ENCODE measurements around the gene FAM47C. TPM values are rescaled to one million over a fixed set of nuclear protein-coding genes. Genes with fewer than 3 reads are reported as not detected.
A peak's percentile ranks its signal among the peaks of the same experiment; 100 is the strongest.
"Not testable (repeated sequence)": the region's sequence is repeated elsewhere in the genome, so short reads cannot be mapped to it uniquely, and the experiment has no call there.

FAM47C gene
- total and polyA plus RNA-seq, 4 experiments from 2014 or later, result not detected

DNA sequence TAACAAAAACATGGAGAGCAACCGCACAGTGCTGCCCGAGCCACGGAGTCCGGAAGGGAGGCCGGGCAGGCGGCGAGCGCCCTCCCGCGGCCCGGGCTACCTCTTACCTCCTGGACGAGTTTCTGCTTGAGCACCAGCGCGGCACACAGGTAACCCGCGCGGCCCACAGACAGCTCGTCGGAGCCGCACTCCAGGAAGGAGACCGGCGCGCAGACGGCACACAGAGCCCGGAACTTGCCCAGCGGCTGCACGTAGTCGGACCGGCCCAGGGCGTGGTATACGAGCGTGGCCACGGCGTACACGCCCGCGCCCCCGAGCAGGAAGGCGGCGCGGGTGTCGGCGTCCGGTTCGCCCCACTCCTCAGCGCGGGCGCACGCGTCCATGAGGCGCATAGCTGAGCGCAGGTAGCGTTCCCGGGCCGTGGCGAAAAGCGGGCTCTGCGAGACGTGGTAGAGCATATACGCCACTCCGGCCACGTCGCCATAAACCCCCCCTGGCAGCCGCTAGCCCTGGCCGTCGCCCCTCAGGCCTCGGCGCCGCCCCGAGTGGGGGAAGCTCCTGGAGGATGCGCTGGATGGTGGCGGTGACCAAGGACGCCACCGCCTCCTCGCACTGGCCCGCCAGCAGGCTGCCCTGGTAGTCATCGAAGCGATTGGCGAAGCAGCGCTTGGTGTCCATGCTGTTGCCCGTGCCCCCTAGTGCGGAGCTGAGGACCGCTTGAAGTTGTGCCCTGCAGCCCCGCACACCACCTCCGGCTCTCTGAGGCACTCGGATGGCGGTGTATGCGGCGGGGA lies 22.6 kb upstream of the FAM47C start:
- H3K27me3 ChIP-seq (ENCODE audit: insufficient read depth, low read length); POLR2A ChIA-PET (ENCODE audit: partially characterized antibody); H3K36me3 ChIP-seq (ENCODE audit: insufficient read depth, low read length); H3K4me3 ChIP-seq (ENCODE audit: low read length in 2 of 2); DNase-seq; intact Hi-C loops (cut with micrococcal nuclease); H3K9me3 Mint-ChIP-seq; H3K4me1 ChIP-seq (ENCODE audit: insufficient read depth, low read length); H3K36me3 Mint-ChIP-seq; H3K27me3 Mint-ChIP-seq; H3K4me1 Mint-ChIP-seq; H3K27ac ChIP-seq (ENCODE audit: low read depth, low read length); H3K9me3 ChIP-seq (ENCODE audit: control insufficient read depth in 1 of 2, low read length in 2 of 2); H3K27ac Mint-ChIP-seq; CTCF ChIA-PET (ENCODE audit: partially characterized antibody): not testable (repeated sequence)
- H3K4me3 Mint-ChIP-seq, result peak overlapping the region in 3 of 8 donors; percentile 39 to 46 (median 44)

DNA sequence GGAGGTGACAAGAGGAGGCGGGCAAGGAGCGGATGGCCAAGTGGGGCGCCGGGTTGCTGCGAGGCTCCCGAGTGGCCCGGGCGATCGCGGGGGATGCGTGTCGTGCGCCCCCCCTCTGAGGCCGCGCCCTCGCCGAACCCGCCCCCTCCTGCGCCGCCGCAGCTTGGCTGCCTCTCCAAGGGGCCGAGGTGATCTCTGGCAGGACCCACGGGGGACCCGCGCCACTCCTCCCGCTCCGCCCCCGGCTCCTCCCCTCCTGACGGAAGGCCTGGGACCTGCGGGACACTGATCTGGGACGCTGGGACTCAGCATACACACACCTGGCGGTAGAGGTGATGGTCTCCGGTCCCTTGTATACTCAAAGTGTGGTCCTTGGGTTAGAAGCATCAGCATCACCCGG lies 21.9 kb upstream of the FAM47C start:
- H3K4me3 Mint-ChIP-seq, result no peak overlapping the region
- peaks cover 2 to 3% of the 10 kb centered on the region in 2 donors for H3K27me3 Mint-ChIP-seq
- intact Hi-C loops (cut with micrococcal nuclease), result no loop called here
- CTCF ChIA-PET (ENCODE audit: partially characterized antibody), result no interaction called here
- Histone ChIP-seq H3K36me3 (ENCODE audit: insufficient read depth, low read length) (no peaks in the 10 kb centered on the region), H3K4me1 (ENCODE audit: insufficient read depth, low read length) (no peaks in the 10 kb centered on the region), H3K4me3 (ENCODE audit: low read length in 2 of 2) (no peak overlapping the region), H3K9me3 (ENCODE audit: control insufficient read depth in 1 of 2, low read length in 2 of 2) (no peaks in the 10 kb centered on the region), H3K27ac (ENCODE audit: low read depth, low read length) (no peak overlapping the region), H3K27me3 (ENCODE audit: insufficient read depth, low read length) (no peaks in the 10 kb centered on the region)
- H3K27ac Mint-ChIP-seq, result no peak overlapping the region
- peaks cover 0 to 4% (median 2%) of the 10 kb centered on the region in 4 donors for H3K4me1 Mint-ChIP-seq
- no peak for DNase-seq
- H3K9me3 Mint-ChIP-seq, result peaks cover 0 to 5% (median 1%) of the 10 kb centered on the region in 8 donors
- no peaks in the 10 kb centered on the region for H3K36me3 Mint-ChIP-seq
- POLR2A ChIA-PET (ENCODE audit: partially characterized antibody), result no interaction called here

DNA sequence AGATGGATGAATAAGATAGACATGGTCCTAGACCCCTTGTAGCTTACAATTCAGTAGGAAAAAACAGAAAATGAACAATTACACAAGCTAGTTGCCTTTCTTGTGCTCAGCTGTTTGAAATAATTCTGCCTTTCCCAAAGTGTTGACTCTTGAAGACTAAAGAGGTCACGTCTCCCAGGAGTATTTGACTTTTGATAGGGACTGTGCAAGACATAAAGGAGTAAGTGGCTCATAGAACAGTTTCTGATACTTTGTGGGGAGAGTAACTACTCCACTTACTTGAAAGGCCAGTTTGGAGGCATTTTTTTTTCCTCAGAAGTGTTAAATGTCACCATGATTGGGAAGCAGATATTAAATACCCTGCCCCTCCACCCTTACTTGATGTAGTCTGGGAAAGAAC lies 21.0 kb upstream of the FAM47C start:
- H3K27me3 Mint-ChIP-seq; POLR2A ChIA-PET (ENCODE audit: partially characterized antibody); CTCF ChIA-PET (ENCODE audit: partially characterized antibody); DNase-seq; H3K4me1 Mint-ChIP-seq; H3K27ac Mint-ChIP-seq; H3K4me3 Mint-ChIP-seq; H3K9me3 ChIP-seq (ENCODE audit: control insufficient read depth in 1 of 2, low read length in 2 of 2); H3K4me3 ChIP-seq (ENCODE audit: low read length in 2 of 2); H3K27me3 ChIP-seq (ENCODE audit: insufficient read depth, low read length); H3K9me3 Mint-ChIP-seq; H3K36me3 Mint-ChIP-seq; intact Hi-C loops (cut with micrococcal nuclease); H3K36me3 ChIP-seq (ENCODE audit: insufficient read depth, low read length); H3K27ac ChIP-seq (ENCODE audit: low read depth, low read length); H3K4me1 ChIP-seq (ENCODE audit: insufficient read depth, low read length): not testable (repeated sequence)

DNA sequence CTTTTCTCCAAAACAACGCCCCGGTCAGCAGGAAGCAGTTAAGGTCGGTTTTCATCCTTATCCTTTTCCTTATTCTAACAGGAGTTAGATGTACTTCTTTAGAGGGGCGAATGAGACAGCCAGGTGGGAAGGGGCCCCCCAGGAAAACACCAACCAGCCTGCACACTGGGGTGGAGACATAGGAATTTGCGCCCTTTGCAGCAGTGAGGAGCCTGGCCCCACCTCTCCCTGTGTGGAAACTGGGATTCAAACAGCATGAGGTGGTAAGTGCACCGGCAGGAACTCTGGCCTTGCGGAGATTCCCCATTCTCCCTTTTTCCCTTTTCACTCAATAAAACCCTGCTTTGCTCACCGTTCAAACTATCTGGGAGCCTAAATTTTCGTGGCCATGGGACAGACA lies 8.0 kb upstream of the FAM47C start:
- H3K4me3 Mint-ChIP-seq, result no peak overlapping the region
- H3K27me3 Mint-ChIP-seq, result no peaks in the 10 kb centered on the region
- H3K9me3 ChIP-seq (ENCODE audit: control insufficient read depth in 1 of 2, low read length in 2 of 2), result no peaks in the 10 kb centered on the region
- no peaks in the 10 kb centered on the region for H3K9me3 Mint-ChIP-seq
- no peaks in the 10 kb centered on the region for H3K36me3 Mint-ChIP-seq
- intact Hi-C loops (cut with micrococcal nuclease), result no loop called here
- H3K36me3 ChIP-seq (ENCODE audit: insufficient read depth, low read length), result no peaks in the 10 kb centered on the region
- no peak for DNase-seq
- H3K4me1 ChIP-seq (ENCODE audit: insufficient read depth, low read length), result no peaks in the 10 kb centered on the region
- H3K27ac Mint-ChIP-seq, result no peak overlapping the region
- no peak overlapping the region for H3K4me3 ChIP-seq (ENCODE audit: low read length in 2 of 2)
- CTCF ChIA-PET (ENCODE audit: partially characterized antibody), result no interaction called here
- no peaks in the 10 kb centered on the region for H3K27me3 ChIP-seq (ENCODE audit: insufficient read depth, low read length)
- H3K27ac ChIP-seq (ENCODE audit: low read depth, low read length), result no peak overlapping the region
- POLR2A ChIA-PET (ENCODE audit: partially characterized antibody), result no interaction called here
- H3K4me1 Mint-ChIP-seq, result no peaks in the 10 kb centered on the region

DNA sequence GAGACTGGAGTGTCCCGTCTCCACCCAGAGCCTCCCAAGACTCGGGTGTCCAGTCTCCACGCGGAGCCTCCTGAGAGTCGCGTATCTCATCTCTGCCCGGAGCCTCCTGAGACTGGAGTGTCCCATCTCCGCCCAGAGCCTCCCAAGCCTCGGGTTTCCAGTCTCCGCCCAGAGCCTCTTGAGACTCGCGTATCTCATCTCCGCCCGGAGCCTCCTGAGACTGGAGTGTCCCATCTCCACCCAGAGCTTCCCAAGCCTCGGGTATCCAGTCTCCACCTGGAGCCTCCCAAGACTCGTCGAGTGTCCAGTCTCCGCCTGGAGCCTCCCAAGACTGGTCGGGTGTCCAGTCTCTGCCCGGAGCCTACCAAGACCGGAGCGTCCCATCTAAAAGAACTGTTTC lies 2.3 kb downstream of the FAM47C start:
- Histone ChIP-seq H3K27ac (ENCODE audit: low read depth, low read length) (no peak overlapping the region), H3K27me3 (ENCODE audit: insufficient read depth, low read length) (no peaks in the 10 kb centered on the region), H3K9me3 (ENCODE audit: control insufficient read depth in 1 of 2, low read length in 2 of 2) (no peaks in the 10 kb centered on the region), H3K4me1 (ENCODE audit: insufficient read depth, low read length) (no peaks in the 10 kb centered on the region), H3K4me3 (ENCODE audit: low read length in 2 of 2) (no peak overlapping the region), H3K36me3 (ENCODE audit: insufficient read depth, low read length) (no peaks in the 10 kb centered on the region)
- no peaks in the 10 kb centered on the region for H3K36me3 Mint-ChIP-seq
- H3K27me3 Mint-ChIP-seq, result no peaks in the 10 kb centered on the region
- no peak overlapping the region for H3K27ac Mint-ChIP-seq
- H3K4me3 Mint-ChIP-seq, result no peak overlapping the region
- no peak for DNase-seq
- H3K4me1 Mint-ChIP-seq, result no peaks in the 10 kb centered on the region
- peaks cover 0 to 7% (median under 1%) of the 10 kb centered on the region in 8 donors for H3K9me3 Mint-ChIP-seq
- POLR2A ChIA-PET (ENCODE audit: partially characterized antibody), result no interaction called here
- intact Hi-C loops (cut with micrococcal nuclease), result no loop called here
- CTCF ChIA-PET (ENCODE audit: partially characterized antibody), result no interaction called here

DNA sequence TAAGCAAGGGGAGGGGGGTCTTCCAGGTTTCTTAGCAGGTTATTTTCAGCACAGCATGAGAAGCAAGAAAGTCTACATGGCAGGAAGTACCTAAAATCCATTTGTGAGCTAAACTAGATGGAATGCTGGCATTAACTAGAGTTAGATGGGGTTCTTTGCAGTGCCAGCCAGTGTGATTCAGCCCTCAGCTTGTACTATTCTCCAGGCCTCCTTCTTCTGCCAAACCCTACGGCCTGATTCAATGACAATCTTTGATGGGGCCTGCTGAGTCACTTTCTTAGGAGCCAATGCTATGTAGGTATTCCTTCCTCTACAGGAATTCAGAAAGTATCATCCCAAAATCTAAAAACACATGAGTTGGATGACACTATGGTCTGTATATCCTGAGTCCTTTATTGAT lies 26.1 kb downstream of the FAM47C start:
- H3K27ac ChIP-seq (ENCODE audit: low read depth, low read length); intact Hi-C loops (cut with micrococcal nuclease); H3K4me1 ChIP-seq (ENCODE audit: insufficient read depth, low read length); H3K9me3 Mint-ChIP-seq; H3K27me3 ChIP-seq (ENCODE audit: insufficient read depth, low read length); CTCF ChIA-PET (ENCODE audit: partially characterized antibody); DNase-seq; H3K9me3 ChIP-seq (ENCODE audit: control insufficient read depth in 1 of 2, low read length in 2 of 2); H3K27me3 Mint-ChIP-seq; H3K36me3 ChIP-seq (ENCODE audit: insufficient read depth, low read length); POLR2A ChIA-PET (ENCODE audit: partially characterized antibody); H3K4me1 Mint-ChIP-seq; H3K4me3 ChIP-seq (ENCODE audit: low read length in 2 of 2); H3K4me3 Mint-ChIP-seq; H3K36me3 Mint-ChIP-seq; H3K27ac Mint-ChIP-seq: not testable (repeated sequence)

DNA sequence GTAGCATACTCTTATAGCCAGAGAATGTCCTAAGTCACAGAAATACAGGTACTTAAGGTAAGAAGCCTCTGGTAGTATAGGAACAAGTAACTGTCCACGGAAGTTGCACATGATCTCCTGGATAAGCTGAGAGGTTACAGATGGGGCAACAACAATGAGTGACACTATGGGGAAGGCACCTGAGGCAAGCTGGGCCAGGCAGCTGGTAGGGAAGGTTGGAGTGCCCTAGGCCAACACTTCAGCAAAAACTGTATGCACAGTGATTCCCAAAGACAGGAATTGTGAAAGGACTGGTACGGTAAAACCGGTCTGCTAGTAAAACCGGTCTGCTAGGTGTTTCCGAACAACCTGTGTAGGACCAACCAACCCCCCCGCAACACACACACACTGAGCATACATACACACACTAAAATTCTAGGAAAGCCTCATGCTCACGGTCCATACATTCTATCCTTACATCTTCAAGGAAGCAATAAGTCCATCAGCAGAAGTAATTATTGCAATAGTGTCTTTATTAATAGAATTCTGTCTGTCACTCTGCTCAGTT lies 28.6 kb downstream of the FAM47C start:
- H3K36me3 ChIP-seq (ENCODE audit: insufficient read depth, low read length); POLR2A ChIA-PET (ENCODE audit: partially characterized antibody); H3K27ac Mint-ChIP-seq; H3K4me3 ChIP-seq (ENCODE audit: low read length in 2 of 2); H3K27me3 ChIP-seq (ENCODE audit: insufficient read depth, low read length); H3K9me3 ChIP-seq (ENCODE audit: control insufficient read depth in 1 of 2, low read length in 2 of 2); H3K9me3 Mint-ChIP-seq; H3K36me3 Mint-ChIP-seq; H3K4me1 Mint-ChIP-seq; DNase-seq; H3K4me1 ChIP-seq (ENCODE audit: insufficient read depth, low read length); H3K4me3 Mint-ChIP-seq; intact Hi-C loops (cut with micrococcal nuclease); H3K27me3 Mint-ChIP-seq; CTCF ChIA-PET (ENCODE audit: partially characterized antibody); H3K27ac ChIP-seq (ENCODE audit: low read depth, low read length): not testable (repeated sequence)

DNA sequence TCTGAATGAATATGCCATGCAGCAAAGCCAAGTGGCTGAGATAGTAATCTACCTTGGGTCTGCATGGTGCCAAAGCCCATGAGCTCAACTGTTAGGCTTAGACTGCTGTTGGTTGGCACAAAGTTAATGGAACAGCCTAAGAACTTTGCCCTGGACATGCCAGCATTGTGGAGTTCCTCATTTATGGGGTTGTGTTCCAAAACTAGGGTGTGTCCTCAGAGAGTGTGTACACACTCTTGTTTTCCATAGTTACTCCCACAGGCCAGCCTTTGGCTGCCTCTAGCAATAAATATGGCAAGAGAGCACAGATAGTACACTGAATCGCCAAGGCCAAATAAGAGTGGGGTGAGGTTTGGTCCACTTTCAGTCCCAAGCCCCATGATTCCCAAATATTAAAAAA lies 30.6 kb downstream of the FAM47C start:
- CTCF ChIA-PET (ENCODE audit: partially characterized antibody); H3K4me3 Mint-ChIP-seq; H3K27me3 ChIP-seq (ENCODE audit: insufficient read depth, low read length): not testable (repeated sequence)

More for the DNA sequence above, 30.6 kb downstream of the FAM47C start:
- H3K36me3 ChIP-seq (ENCODE audit: insufficient read depth, low read length); H3K36me3 Mint-ChIP-seq; H3K27me3 Mint-ChIP-seq; H3K27ac Mint-ChIP-seq; H3K9me3 Mint-ChIP-seq; intact Hi-C loops (cut with micrococcal nuclease); H3K4me3 ChIP-seq (ENCODE audit: low read length in 2 of 2); H3K4me1 ChIP-seq (ENCODE audit: insufficient read depth, low read length); H3K4me1 Mint-ChIP-seq; POLR2A ChIA-PET (ENCODE audit: partially characterized antibody); DNase-seq; H3K27ac ChIP-seq (ENCODE audit: low read depth, low read length); H3K9me3 ChIP-seq (ENCODE audit: control insufficient read depth in 1 of 2, low read length in 2 of 2): not testable (repeated sequence)

Measured in CD4-positive, alpha-beta memory T cell (primary cell).